Measurements from ENCODE around the gene CTNNBIP1.

Gene CTNNBIP1

DNA sequence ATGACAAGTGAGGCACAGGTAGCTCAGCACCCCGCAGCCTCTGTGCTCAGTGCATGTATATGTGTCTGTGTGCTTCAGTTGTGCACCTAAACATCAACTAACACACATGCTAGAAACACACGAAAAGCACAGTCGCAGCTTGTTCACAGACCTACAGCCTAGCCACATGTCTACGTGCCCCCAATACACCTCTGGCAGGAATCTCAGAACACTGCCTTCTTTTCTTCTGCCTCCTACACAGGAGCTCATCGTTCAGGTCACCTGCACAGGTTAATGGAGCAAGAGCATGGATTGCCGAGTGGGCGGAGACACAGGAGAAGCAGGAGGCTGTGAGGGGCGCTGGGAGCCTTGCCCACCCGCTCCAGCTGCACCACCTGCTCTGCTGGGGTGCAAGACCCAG is 31.7 kb downstream of the CTNNBIP1 start:
- Histone ChIP-seq H3K4me3 (ENCODE audit: low read length in 2 of 2) (no peak overlapping the region), H3K27ac (ENCODE audit: low read depth in 2 of 2, low read length in 2 of 2) (no peak overlapping the region), H3K9me3 (ENCODE audit: control insufficient read depth in 2 of 2, low read length in 2 of 2) (no peaks in the 10 kb centered on the region), H3K27me3 (ENCODE audit: control insufficient read depth in 2 of 2, insufficient read depth in 2 of 2, low read length in 2 of 2) (no peaks in the 10 kb centered on the region), H3K4me1 (ENCODE audit: control insufficient read depth in 2 of 2, insufficient read depth in 2 of 2, low read length in 2 of 2) (peaks cover 7% of the 10 kb centered on the region in 2 donors), H3K9ac (ENCODE audit: low read depth in 1 of 2, low read length in 2 of 2) (no peak overlapping the region), H3K36me3 (ENCODE audit: control insufficient read depth in 2 of 2, insufficient read depth in 2 of 2, low read length in 2 of 2) (no peaks in the 10 kb centered on the region)

DNA sequence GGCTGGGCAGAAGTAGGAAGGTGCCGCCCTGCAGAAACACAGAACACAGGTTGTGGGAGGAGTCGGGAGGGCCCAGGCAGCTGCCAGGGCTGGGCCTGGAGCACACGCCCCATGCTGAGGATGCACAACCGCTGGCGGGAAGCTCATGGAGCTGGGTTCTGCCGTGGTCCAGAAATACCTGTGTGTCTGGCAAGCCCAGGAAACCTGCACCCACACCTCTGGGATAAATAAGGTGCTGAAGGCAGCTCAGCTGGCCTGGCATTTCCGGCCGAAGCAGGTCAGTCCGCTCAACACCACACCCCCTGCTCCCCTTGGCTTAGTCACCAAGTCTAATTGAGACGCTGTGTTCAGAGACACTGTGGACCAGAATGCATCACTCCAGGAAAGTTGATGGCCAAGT is 32.1 kb downstream of the CTNNBIP1 start:
- no peak overlapping the region for H3K4me3 ChIP-seq (ENCODE audit: low read length in 2 of 2)
- no peak overlapping the region for H3K27ac ChIP-seq (ENCODE audit: low read depth in 2 of 2, low read length in 2 of 2)
- peaks cover 10 to 11% of the 10 kb centered on the region in 2 donors for H3K4me1 ChIP-seq (ENCODE audit: control insufficient read depth in 2 of 2, insufficient read depth in 2 of 2, low read length in 2 of 2)

DNA sequence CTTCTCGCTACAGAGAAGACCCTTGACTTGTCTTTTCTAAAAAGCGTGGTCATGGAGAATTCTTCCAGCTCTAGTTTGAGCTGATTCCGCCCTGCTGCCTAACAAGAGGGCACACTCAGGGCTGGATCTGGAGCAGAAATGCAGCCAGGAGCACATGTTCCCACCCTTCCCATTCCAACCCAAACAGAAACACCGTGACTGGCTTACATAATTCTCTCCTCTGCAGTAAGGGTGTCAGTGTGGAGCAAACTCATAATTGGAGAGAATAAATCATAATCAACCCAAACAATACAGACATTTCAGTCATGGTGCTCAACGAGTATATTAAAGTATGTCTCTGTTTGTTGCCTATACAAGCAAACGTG is 34.5 kb downstream of the CTNNBIP1 start:
- Histone ChIP-seq H3K4me3 (ENCODE audit: low read length in 2 of 2) (no peak overlapping the region), H3K4me1 (ENCODE audit: control insufficient read depth in 2 of 2, insufficient read depth in 2 of 2, low read length in 2 of 2) (peaks cover 10 to 12% of the 10 kb centered on the region in 2 donors)

More for the DNA sequence above, 32.1 kb downstream of the CTNNBIP1 start:
- Histone ChIP-seq H3K9ac (ENCODE audit: low read depth in 1 of 2, low read length in 2 of 2) (no peak overlapping the region), H3K9me3 (ENCODE audit: control insufficient read depth in 2 of 2, low read length in 2 of 2) (no peaks in the 10 kb centered on the region), H3K27me3 (ENCODE audit: control insufficient read depth in 2 of 2, insufficient read depth in 2 of 2, low read length in 2 of 2) (no peaks in the 10 kb centered on the region), H3K36me3 (ENCODE audit: control insufficient read depth in 2 of 2, insufficient read depth in 2 of 2, low read length in 2 of 2) (no peaks in the 10 kb centered on the region)

DNA sequence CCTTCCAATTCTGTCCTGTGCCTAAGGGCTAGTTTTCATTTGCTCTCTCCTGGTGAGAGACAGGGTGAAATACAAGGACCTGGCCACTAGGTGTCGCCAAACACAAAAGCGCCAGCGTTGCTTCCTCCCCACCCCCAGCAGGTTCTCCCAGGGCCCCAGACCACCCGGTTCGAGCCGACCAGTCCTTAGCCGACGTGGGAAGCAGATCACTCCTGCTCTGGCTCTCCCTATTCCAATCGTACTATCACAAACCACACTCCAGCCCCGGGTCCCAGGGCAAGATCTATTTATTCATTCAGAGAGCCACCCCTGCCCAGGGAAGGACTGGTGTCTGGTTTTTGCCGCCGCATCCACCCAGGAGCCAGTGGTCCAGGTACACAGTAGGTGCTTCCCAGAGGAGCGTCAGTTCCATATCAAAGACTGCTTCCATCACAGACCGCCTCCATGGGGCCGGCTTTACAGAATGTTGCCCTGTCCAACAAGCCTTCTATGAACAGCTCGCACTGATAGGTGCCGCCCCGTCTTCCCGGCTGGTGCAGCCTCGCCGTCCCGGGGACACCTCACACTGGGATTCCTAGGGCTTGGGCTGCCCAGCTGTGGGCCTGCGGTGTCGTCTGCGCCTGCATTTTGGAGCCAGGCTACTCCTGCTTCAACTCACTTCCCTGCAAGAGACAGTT is 35.0 kb downstream of the CTNNBIP1 start:
- Histone ChIP-seq H3K9ac (ENCODE audit: low read depth in 1 of 2, low read length in 2 of 2) (no peak overlapping the region), H3K27me3 (ENCODE audit: control insufficient read depth in 2 of 2, insufficient read depth in 2 of 2, low read length in 2 of 2) (no peaks in the 10 kb centered on the region), H3K27ac (ENCODE audit: low read depth in 2 of 2, low read length in 2 of 2) (no peak overlapping the region), H3K4me3 (ENCODE audit: low read length in 2 of 2) (no peak overlapping the region), H3K36me3 (ENCODE audit: control insufficient read depth in 2 of 2, insufficient read depth in 2 of 2, low read length in 2 of 2) (peaks cover 3 to 4% of the 10 kb centered on the region in 2 donors), H3K9me3 (ENCODE audit: control insufficient read depth in 2 of 2, low read length in 2 of 2) (no peaks in the 10 kb centered on the region), H3K4me1 (ENCODE audit: control insufficient read depth in 2 of 2, insufficient read depth in 2 of 2, low read length in 2 of 2) (peaks cover 10 to 12% of the 10 kb centered on the region in 2 donors)

More for the DNA sequence above, 34.5 kb downstream of the CTNNBIP1 start:
- Histone ChIP-seq H3K9ac (ENCODE audit: low read depth in 1 of 2, low read length in 2 of 2) (no peak overlapping the region), H3K27me3 (ENCODE audit: control insufficient read depth in 2 of 2, insufficient read depth in 2 of 2, low read length in 2 of 2) (no peaks in the 10 kb centered on the region), H3K36me3 (ENCODE audit: control insufficient read depth in 2 of 2, insufficient read depth in 2 of 2, low read length in 2 of 2) (peaks cover 3 to 4% of the 10 kb centered on the region in 2 donors), H3K9me3 (ENCODE audit: control insufficient read depth in 2 of 2, low read length in 2 of 2) (no peaks in the 10 kb centered on the region), H3K27ac (ENCODE audit: low read depth in 2 of 2, low read length in 2 of 2) (no peak overlapping the region)

DNA sequence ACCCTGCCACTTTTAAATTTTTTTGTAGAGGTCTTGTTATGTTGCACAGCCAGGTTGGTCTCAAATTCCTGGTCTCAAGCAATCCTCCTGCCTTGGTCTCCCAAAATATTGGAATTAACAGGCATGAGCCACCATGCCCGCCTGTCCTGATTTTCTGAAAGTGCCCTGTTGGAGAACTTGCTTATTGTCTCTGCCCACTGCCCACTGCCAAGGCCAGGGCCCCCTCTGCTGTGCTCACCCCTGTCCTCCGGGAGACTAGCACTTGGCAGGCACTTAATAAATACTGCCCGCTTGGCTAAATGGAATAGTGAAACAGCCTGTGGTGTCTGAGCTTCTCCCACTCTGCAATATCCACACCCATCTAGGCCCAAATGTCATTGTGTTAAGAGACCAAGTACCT is 35.7 kb downstream of the CTNNBIP1 start:
- Histone ChIP-seq H3K4me1 (ENCODE audit: control insufficient read depth in 2 of 2, insufficient read depth in 2 of 2, low read length in 2 of 2) (peaks cover 10 to 12% of the 10 kb centered on the region in 2 donors), H3K4me3 (ENCODE audit: low read length in 2 of 2) (no peak overlapping the region), H3K27ac (ENCODE audit: low read depth in 2 of 2, low read length in 2 of 2) (no peak overlapping the region), H3K36me3 (ENCODE audit: control insufficient read depth in 2 of 2, insufficient read depth in 2 of 2, low read length in 2 of 2) (peaks cover 3 to 4% of the 10 kb centered on the region in 2 donors), H3K9ac (ENCODE audit: low read depth in 1 of 2, low read length in 2 of 2) (no peak overlapping the region), H3K9me3 (ENCODE audit: control insufficient read depth in 2 of 2, low read length in 2 of 2) (no peaks in the 10 kb centered on the region), H3K27me3 (ENCODE audit: control insufficient read depth in 2 of 2, insufficient read depth in 2 of 2, low read length in 2 of 2) (no peaks in the 10 kb centered on the region)

DNA sequence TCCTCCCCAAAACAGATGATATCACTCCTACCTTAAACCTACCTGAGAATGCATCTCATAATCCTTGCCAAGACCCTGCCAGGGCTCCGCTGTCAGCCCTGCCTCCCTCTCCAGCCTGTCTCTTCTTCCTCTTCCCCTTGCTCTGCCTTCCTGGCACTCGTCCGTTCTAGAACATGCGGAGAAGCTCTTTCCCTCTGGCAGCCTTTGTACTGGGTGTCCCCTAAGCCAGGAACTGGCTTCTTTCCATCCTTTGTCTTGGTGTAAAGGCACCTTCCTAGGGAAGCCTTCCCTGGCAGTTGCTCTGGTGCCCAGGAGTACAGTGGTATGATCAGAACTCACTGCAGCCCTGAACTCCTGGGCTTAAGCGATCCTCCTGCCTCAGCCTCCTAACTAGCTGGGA is 36.1 kb downstream of the CTNNBIP1 start:
- no peaks in the 10 kb centered on the region for H3K9me3 ChIP-seq (ENCODE audit: control insufficient read depth in 2 of 2, low read length in 2 of 2)
- peaks cover 10 to 12% of the 10 kb centered on the region in 2 donors for H3K4me1 ChIP-seq (ENCODE audit: control insufficient read depth in 2 of 2, insufficient read depth in 2 of 2, low read length in 2 of 2)
- H3K4me3 ChIP-seq (ENCODE audit: low read length in 2 of 2) = no peak overlapping the region
- no peaks in the 10 kb centered on the region for H3K27me3 ChIP-seq (ENCODE audit: control insufficient read depth in 2 of 2, insufficient read depth in 2 of 2, low read length in 2 of 2)
- no peak overlapping the region for H3K27ac ChIP-seq (ENCODE audit: low read depth in 2 of 2, low read length in 2 of 2)
- H3K36me3 ChIP-seq (ENCODE audit: control insufficient read depth in 2 of 2, insufficient read depth in 2 of 2, low read length in 2 of 2) = peaks cover 4 to 5% of the 10 kb centered on the region in 2 donors
- no peak overlapping the region for H3K9ac ChIP-seq (ENCODE audit: low read depth in 1 of 2, low read length in 2 of 2)

DNA sequence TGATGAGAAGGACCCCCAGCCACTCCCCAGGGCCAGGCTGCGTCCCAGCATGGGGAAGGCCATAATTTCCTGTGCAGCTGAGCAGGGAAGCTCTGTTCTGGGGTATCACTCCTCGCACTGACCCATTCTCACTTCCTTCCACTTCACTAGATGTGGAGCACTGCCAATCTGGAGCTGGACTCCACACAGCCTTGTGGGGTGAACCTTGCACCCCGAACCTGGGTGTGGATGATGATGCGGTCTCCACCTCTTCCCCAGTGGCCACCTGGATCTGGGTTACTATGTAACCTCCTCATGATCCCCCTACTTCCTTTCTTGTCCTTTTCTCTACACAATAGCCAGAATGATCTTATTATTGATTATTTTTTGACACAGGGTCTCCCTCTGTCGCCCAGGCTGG is 36.7 kb downstream of the CTNNBIP1 start:
- Histone ChIP-seq H3K9me3 (ENCODE audit: control insufficient read depth in 2 of 2, low read length in 2 of 2) (no peaks in the 10 kb centered on the region), H3K27me3 (ENCODE audit: control insufficient read depth in 2 of 2, insufficient read depth in 2 of 2, low read length in 2 of 2) (no peaks in the 10 kb centered on the region), H3K36me3 (ENCODE audit: control insufficient read depth in 2 of 2, insufficient read depth in 2 of 2, low read length in 2 of 2) (peaks cover 4 to 5% of the 10 kb centered on the region in 2 donors), H3K27ac (ENCODE audit: low read depth in 2 of 2, low read length in 2 of 2) (no peak overlapping the region), H3K4me1 (ENCODE audit: control insufficient read depth in 2 of 2, insufficient read depth in 2 of 2, low read length in 2 of 2) (peaks cover 10 to 12% of the 10 kb centered on the region in 2 donors), H3K4me3 (ENCODE audit: low read length in 2 of 2) (no peak overlapping the region), H3K9ac (ENCODE audit: low read depth in 1 of 2, low read length in 2 of 2) (no peak overlapping the region)

DNA sequence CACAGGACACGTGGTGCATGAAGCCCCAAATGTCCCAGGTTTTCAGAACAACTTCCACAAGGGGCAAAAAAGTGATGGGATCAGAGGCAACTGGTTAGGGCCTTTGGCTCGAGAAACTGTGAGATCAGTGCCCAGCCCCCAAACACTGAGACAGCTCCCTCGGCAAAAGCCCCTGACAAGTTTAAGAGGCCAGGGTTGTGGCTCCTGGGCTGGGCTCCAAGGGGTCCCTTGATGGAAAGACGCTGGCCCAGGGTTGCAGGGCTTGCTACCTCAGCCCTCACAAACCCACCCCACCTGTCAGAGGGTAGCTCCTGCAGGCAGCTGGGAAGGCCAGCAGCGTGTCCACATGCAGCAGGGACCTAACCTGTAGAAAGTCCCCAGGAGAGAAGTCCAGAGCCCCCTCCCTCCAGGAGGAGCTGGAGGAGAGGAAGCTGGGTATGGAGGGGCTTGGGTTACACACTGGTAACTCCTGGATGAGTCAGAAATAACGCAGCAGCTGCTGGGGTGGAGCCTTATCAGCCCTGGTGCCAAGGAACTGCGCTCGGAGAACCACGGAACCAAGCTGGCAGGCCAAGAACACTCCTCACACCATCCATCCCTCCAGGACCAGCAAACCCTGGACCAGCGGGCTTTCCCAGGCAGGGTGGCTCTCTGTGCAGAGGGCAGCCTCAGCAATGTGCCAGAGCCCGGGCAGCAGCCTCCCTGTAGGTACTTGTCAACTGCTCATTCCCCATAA is 37.5 kb downstream of the CTNNBIP1 start:
- H3K27me3 ChIP-seq (ENCODE audit: control insufficient read depth in 2 of 2, insufficient read depth in 2 of 2, low read length in 2 of 2) = no peaks in the 10 kb centered on the region
- H3K27ac ChIP-seq (ENCODE audit: low read depth in 2 of 2, low read length in 2 of 2) = no peak overlapping the region
- H3K4me1 ChIP-seq (ENCODE audit: control insufficient read depth in 2 of 2, insufficient read depth in 2 of 2, low read length in 2 of 2) = peaks cover 7 to 10% of the 10 kb centered on the region in 2 donors
- H3K36me3 ChIP-seq (ENCODE audit: control insufficient read depth in 2 of 2, insufficient read depth in 2 of 2, low read length in 2 of 2) = peaks cover 4 to 8% of the 10 kb centered on the region in 2 donors
- H3K9me3 ChIP-seq (ENCODE audit: control insufficient read depth in 2 of 2, low read length in 2 of 2) = no peaks in the 10 kb centered on the region
- no peak overlapping the region for H3K9ac ChIP-seq (ENCODE audit: low read depth in 1 of 2, low read length in 2 of 2)
- no peak overlapping the region for H3K4me3 ChIP-seq (ENCODE audit: low read length in 2 of 2)

DNA sequence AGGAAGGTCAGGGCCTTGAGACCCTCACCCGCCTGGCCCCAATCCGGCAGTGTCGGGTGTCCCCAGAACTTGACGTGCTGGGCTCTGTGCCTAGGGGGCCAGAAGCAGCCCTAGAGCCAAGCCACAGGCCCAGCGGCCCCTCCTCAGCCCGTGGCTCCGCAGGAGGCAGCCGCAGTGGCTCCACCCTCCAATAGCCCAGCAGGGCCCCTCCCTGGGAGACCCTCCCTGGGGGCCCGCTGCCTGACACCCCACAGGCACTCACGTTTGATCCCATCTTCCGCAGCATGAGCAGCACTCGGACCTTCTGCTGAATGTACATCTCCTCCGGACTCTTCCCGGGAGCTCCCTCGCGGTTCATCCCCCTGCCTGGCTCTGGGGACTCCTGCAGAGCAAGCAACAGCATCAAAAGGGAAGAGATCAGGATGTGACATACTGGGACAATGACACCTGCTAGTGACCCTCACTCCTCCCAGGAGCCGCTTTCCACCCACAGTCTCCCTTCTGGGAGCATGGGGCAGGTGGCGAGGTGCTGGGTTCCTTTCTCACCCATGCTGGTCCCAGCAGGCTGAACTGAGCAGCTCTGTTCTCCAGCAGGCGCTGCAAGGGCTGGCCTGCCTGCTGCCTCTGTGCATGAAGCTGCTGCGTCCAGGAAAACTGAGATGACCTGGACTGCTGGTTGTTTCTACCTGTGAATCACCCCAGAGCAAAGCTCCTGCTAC is 38.2 kb downstream of the CTNNBIP1 start:
- Histone ChIP-seq H3K27ac (ENCODE audit: low read depth in 2 of 2, low read length in 2 of 2) (no peak overlapping the region), H3K4me1 (ENCODE audit: control insufficient read depth in 2 of 2, insufficient read depth in 2 of 2, low read length in 2 of 2) (peaks cover 6 to 10% of the 10 kb centered on the region in 2 donors), H3K9me3 (ENCODE audit: control insufficient read depth in 2 of 2, low read length in 2 of 2) (no peaks in the 10 kb centered on the region), H3K9ac (ENCODE audit: low read depth in 1 of 2, low read length in 2 of 2) (no peak overlapping the region), H3K27me3 (ENCODE audit: control insufficient read depth in 2 of 2, insufficient read depth in 2 of 2, low read length in 2 of 2) (no peaks in the 10 kb centered on the region), H3K36me3 (ENCODE audit: control insufficient read depth in 2 of 2, insufficient read depth in 2 of 2, low read length in 2 of 2) (peaks cover 4 to 8% of the 10 kb centered on the region in 2 donors), H3K4me3 (ENCODE audit: low read length in 2 of 2) (no peak overlapping the region)

DNA sequence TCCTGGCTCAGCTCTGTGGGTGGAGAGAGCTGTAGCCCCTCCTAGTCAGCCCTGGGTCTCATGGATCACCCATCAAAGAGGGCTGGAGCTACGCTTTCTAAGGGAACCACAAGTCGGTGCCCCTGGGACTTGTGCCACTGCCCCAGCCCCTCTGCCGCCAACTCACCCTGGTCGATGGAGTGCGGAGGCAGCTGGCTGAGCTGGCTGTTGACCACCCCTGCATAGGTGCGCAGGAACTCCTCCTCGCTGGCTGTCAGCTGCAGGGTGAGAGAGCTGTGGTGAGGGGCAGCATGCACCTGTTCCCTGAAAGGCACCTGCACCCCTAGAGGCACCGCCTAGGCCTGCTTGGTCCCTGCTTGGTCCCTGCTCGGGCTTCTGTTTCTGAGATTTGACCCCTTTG is 39.0 kb downstream of the CTNNBIP1 start:
- no peak overlapping the region for H3K4me3 ChIP-seq (ENCODE audit: low read length in 2 of 2)
- H3K27ac ChIP-seq (ENCODE audit: low read depth in 2 of 2, low read length in 2 of 2) = no peak overlapping the region
- H3K9ac ChIP-seq (ENCODE audit: low read depth in 1 of 2, low read length in 2 of 2) = no peak overlapping the region
- no peaks in the 10 kb centered on the region for H3K27me3 ChIP-seq (ENCODE audit: control insufficient read depth in 2 of 2, insufficient read depth in 2 of 2, low read length in 2 of 2)
- peaks cover 6 to 10% of the 10 kb centered on the region in 2 donors for H3K4me1 ChIP-seq (ENCODE audit: control insufficient read depth in 2 of 2, insufficient read depth in 2 of 2, low read length in 2 of 2)
- peaks cover 4 to 10% of the 10 kb centered on the region in 2 donors for H3K36me3 ChIP-seq (ENCODE audit: control insufficient read depth in 2 of 2, insufficient read depth in 2 of 2, low read length in 2 of 2)
- H3K9me3 ChIP-seq (ENCODE audit: control insufficient read depth in 2 of 2, low read length in 2 of 2) = no peaks in the 10 kb centered on the region
